Fibroblast of pulmonary artery (primary cell): ENCODE measurements around the gene PDZRN3.

Source experiments
- DNase-seq: peaks from one replicate; pipeline ENCODE4 v3.0.0-alpha.2; 2010; ENCODE audit warnings: low read depth
- H3K4me3 ChIP-seq: replicated peaks from 2 replicates; pipeline ENCODE4 v1.5.1; 2011; ENCODE audit warnings: low read depth, mild to moderate bottlenecking, control low read depth, low read length, moderate library complexity
- CTCF ChIP-seq: IDR thresholded peaks from 2 replicates; pipeline ENCODE4 v1.5.1; 2011; ENCODE audit warnings: mild to moderate bottlenecking, control low read depth, low read length, inconsistent platforms; ENCODE audit errors: missing control alignments

The PDZRN3 gene

GRCh38 chr3:73422571-73422970, 202.2 kb downstream of the PDZRN3 start:
- no peak for DNase-seq
- no peak overlapping the region for H3K4me3 ChIP-seq
- TF ChIP-seq CTCF = no peak

- TF ChIP-seq CTCF = no peak
- no peak overlapping the region for H3K4me3 ChIP-seq
- DNase-seq = no peak
These were observed 204.8 kb downstream of the PDZRN3 start for GRCh38 chr3:73419942-73420341.

- TF ChIP-seq CTCF = peak; percentile 36
- no peak overlapping the region for H3K4me3 ChIP-seq
- peak; percentile 29 for DNase-seq
These were observed 205.4 kb downstream of the PDZRN3 start for GRCh38 chr3:73419179-73419803.

- TF ChIP-seq CTCF = no peak
- no peak overlapping the region for H3K4me3 ChIP-seq
- no peak for DNase-seq
These were observed 206.1 kb downstream of the PDZRN3 start for GRCh38 chr3:73418681-73419080.

GRCh38 chr3:73415118-73415517, 209.6 kb downstream of the PDZRN3 start:
- DNase-seq = no peak
- TF ChIP-seq CTCF = no peak
- no peak overlapping the region for H3K4me3 ChIP-seq

GRCh38 chr3:73413619-73414018, 211.1 kb downstream of the PDZRN3 start:
- H3K4me3 ChIP-seq = no peak overlapping the region
- no peak for DNase-seq
- TF ChIP-seq CTCF = no peak

- no peak for DNase-seq
- no peak overlapping the region for H3K4me3 ChIP-seq
- no peak for TF ChIP-seq CTCF
These were observed 212.7 kb downstream of the PDZRN3 start for GRCh38 chr3:73411993-73412392.
